ENCODE measurements around the gene RAB5IF. TPM values are rescaled to one million over a fixed set of nuclear protein-coding genes. Genes with fewer than 3 reads are reported as not detected.
A peak's percentile ranks its signal among the peaks of the same experiment; 100 is the strongest.

Gene RAB5IF
- total and polyA plus RNA-seq, 2 of the 13 experiments (the other 11 are each of a cell fraction or from before 2014, with no cell fraction given) = 261 to 305 TPM

DNA sequence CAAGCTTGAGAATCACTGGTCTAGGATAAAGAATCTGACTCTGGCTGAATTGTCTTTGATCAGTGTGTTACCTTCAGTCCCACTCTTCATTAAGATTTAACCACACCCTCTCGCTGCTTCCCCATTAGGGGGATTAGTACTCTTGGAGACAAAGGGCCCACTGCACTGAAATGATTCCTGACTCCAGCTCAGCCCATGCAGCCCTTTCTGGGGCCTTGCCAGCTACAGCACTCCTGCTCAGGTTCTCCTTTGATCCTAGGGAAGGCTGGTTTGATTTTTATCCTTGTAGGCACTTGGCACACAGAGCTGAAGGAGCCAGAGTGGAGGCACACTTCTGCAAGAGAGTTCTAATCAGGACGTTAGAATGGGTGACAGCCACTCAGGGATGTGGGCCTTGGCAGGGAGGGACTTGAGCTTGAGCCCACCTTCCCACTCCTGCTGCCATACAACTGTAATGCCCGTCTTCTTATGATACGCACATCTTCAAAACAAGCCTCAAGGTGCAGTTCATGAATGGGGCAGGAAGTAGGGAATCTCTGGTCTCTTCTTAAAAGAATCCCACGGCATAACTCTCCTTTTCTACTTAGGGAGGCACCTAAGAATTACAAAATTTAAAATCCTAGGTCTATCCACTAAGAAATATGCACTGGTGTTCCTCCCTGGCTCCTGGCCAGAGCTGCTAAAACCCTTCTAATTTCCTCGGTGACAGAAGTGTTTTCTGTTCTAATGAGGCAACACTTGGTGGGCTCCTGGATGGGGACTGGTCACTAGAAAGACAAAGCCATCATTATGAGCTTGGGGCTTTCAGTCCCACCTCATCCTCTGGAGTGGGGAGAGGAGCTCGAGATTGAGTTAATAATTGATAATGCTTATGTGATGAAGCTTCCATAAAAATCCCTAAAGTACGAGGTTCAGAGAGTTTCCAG, 41.9 kb downstream of the RAB5IF start (continued):
- TF ChIP-seq, protein P1, sequence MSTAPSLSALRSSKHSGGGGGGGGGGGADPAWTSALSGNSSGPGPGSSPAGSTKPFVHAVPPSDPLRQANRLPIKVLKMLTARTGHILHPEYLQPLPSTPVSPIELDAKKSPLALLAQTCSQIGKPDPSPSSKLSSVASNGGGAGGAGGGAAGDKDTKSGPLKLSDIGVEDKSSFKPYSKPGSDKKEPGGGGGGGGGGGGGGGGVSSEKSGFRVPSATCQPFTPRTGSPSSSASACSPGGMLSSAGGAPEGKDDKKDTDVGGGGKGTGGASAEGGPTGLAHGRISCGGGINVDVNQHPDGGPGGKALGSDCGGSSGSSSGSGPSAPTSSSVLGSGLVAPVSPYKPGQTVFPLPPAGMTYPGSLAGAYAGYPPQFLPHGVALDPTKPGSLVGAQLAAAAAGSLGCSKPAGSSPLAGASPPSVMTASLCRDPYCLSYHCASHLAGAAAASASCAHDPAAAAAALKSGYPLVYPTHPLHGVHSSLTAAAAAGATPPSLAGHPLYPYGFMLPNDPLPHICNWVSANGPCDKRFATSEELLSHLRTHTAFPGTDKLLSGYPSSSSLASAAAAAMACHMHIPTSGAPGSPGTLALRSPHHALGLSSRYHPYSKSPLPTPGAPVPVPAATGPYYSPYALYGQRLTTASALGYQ (CRISPR knock-in tag; IDR thresholded peaks at IDR 0.05) = peak; percentile 43; the same call in 1 of the 2 replicates
- peak; percentile 50; the same call in 1 of the 2 replicates for TF ChIP-seq MAZ (IDR thresholded peaks at IDR 0.05; ENCODE audit: borderline replicate concordance, low read depth, low read length)
- TF ChIP-seq MAZ (CRISPR knock-in tag; IDR thresholded peaks at IDR 0.05; ENCODE audit: low read depth) = no peak
- TF ChIP-seq, protein P2, sequence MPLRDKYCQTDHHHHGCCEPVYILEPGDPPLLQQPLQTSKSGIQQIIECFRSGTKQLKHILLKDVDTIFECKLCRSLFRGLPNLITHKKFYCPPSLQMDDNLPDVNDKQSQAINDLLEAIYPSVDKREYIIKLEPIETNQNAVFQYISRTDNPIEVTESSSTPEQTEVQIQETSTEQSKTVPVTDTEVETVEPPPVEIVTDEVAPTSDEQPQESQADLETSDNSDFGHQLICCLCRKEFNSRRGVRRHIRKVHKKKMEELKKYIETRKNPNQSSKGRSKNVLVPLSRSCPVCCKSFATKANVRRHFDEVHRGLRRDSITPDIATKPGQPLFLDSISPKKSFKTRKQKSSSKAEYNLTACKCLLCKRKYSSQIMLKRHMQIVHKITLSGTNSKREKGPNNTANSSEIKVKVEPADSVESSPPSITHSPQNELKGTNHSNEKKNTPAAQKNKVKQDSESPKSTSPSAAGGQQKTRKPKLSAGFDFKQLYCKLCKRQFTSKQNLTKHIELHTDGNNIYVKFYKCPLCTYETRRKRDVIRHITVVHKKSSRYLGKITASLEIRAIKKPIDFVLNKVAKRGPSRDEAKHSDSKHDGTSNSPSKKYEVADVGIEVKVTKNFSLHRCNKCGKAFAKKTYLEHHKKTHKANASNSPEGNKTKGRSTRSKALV (CRISPR knock-in tag; IDR thresholded peaks at IDR 0.05) = 0 out of 2 replicates have a peak, but pooled peaks have one; percentile 46
- 0 out of 2 replicates have a peak, but pooled peaks have one; percentile 29 for TF ChIP-seq ZNF766 (CRISPR knock-in tag; IDR thresholded peaks at IDR 0.05; ENCODE audit: borderline replicate concordance)
- TF ChIP-seq SMAD3 (CRISPR knock-in tag; IDR thresholded peaks at IDR 0.05) = no peak
- no peak for TF ChIP-seq ARID2 (CRISPR knock-in tag; IDR thresholded peaks at IDR 0.05; ENCODE audit: borderline replicate concordance)
- peak; percentile 50; the same call in 1 of the 2 replicates for TF ChIP-seq CCDC6 (CRISPR knock-in tag; IDR thresholded peaks at IDR 0.05)
- peak; percentile 39; the same call in 1 of the 2 replicates for TF ChIP-seq BORCS8-MEF2B (CRISPR knock-in tag; IDR thresholded peaks at IDR 0.05)
- peak; percentile 30; the same call in 1 of the 2 replicates for TF ChIP-seq ZFX (CRISPR knock-in tag; IDR thresholded peaks at IDR 0.05; ENCODE audit: low read depth)
- TF ChIP-seq, protein P3, sequence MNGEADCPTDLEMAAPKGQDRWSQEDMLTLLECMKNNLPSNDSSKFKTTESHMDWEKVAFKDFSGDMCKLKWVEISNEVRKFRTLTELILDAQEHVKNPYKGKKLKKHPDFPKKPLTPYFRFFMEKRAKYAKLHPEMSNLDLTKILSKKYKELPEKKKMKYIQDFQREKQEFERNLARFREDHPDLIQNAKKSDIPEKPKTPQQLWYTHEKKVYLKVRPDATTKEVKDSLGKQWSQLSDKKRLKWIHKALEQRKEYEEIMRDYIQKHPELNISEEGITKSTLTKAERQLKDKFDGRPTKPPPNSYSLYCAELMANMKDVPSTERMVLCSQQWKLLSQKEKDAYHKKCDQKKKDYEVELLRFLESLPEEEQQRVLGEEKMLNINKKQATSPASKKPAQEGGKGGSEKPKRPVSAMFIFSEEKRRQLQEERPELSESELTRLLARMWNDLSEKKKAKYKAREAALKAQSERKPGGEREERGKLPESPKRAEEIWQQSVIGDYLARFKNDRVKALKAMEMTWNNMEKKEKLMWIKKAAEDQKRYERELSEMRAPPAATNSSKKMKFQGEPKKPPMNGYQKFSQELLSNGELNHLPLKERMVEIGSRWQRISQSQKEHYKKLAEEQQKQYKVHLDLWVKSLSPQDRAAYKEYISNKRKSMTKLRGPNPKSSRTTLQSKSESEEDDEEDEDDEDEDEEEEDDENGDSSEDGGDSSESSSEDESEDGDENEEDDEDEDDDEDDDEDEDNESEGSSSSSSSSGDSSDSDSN (CRISPR knock-in tag; IDR thresholded peaks at IDR 0.05) = peak; percentile 45; the same call in 1 of the 2 replicates
- TF ChIP-seq SNAPC2 (CRISPR knock-in tag; IDR thresholded peaks at IDR 0.05) = peak; percentile 60; the same call in 1 of the 2 replicates
- TF ChIP-seq PHF8 (CRISPR knock-in tag; IDR thresholded peaks at IDR 0.05) = peak; percentile 41; the same call in 1 of the 2 replicates
- TF ChIP-seq ZNF224 (CRISPR knock-in tag; IDR thresholded peaks at IDR 0.05) = 0 out of 2 replicates have a peak, but pooled peaks have one; percentile 35
- TF ChIP-seq HHEX (CRISPR knock-in tag; IDR thresholded peaks at IDR 0.05) = no peak
- TF ChIP-seq FOXJ3 (CRISPR knock-in tag; IDR thresholded peaks at IDR 0.05; ENCODE audit: borderline replicate concordance) = peak; percentile 53; the same call in 1 of the 2 replicates
- no peak for TF ChIP-seq EED (CRISPR knock-in tag; IDR thresholded peaks at IDR 0.05)
- TF ChIP-seq GATAD2A (CRISPR knock-in tag; IDR thresholded peaks at IDR 0.05) = peak; percentile 72; the same call in 1 of the 2 replicates
- 0 out of 2 replicates have a peak, but pooled peaks have one; percentile 43 for TF ChIP-seq MIER2 (CRISPR knock-in tag; IDR thresholded peaks at IDR 0.05)
- TF ChIP-seq WIZ (CRISPR knock-in tag; IDR thresholded peaks at IDR 0.05) = no peak
- TF ChIP-seq ZNF614 (CRISPR knock-in tag; IDR thresholded peaks at IDR 0.05; ENCODE audit: borderline replicate concordance) = peak; percentile 83; the same call in 1 of the 2 replicates
- 0 out of 2 replicates have a peak, but pooled peaks have one; percentile 7 for TF ChIP-seq ELF1 (CRISPR knock-in tag; IDR thresholded peaks at IDR 0.05)
- TF ChIP-seq ZSCAN30 (CRISPR knock-in tag; IDR thresholded peaks at IDR 0.05) = peak; percentile 57; the same call in 1 of the 2 replicates
- peak; percentile 66 for TF ChIP-seq ZNF644 (CRISPR knock-in tag; IDR thresholded peaks at IDR 0.05; ENCODE audit: low read depth)

Data from HepG2 (cell line).